IMR-90 (cell line): ENCODE results near the gene MYO1A. TPM values are rescaled to one million over a fixed set of nuclear protein-coding genes. Genes with fewer than 3 reads are reported as not detected.

Source experiments
- ATAC-seq: fragments of 200-7000 bp; cut with Tn5 transposase; 2 replicates; pipeline ENCODE4 v1.9.1; 2020; ENCODE audit warnings: low read depth, mild to moderate bottlenecking, moderate library complexity
- BruUV-seq: library from RNA; stranded (reverse); fragments of 400-500 nt; replicated peaks from 2 replicates; lab custom pipeline; 2021; lab: Mats Ljungman, UMichigan
- CTCF ChIA-PET: fragments of 300-600 bp; formaldehyde crosslinking; extraction: SDS; loops from one replicate; lab custom pipeline; 2021; ENCODE audit warnings: antibody characterized with exemption; lab: Yijun Ruan, JAX
- POLR2A ChIA-PET: fragments of 300-600 bp; sonication (Branson Sonifier 250); formaldehyde crosslinking; loops from one replicate; lab custom pipeline; 2022; ENCODE audit warnings: antibody characterized with exemption; ENCODE audit not compliant: unreplicated experiment; lab: Charles Lee
- DNase-seq: peaks from one replicate; pipeline ENCODE4 v3.0.0; 2013
- H2AFZ ChIP-seq: replicated peaks from 2 replicates; pipeline ENCODE3; 2013; ENCODE audit warnings: low read length, mild to moderate bottlenecking; ENCODE audit not compliant: poor library complexity
- H2AK5ac ChIP-seq: 2 replicates; pipeline ENCODE4 v1.6.1; 2013; ENCODE audit warnings: low read depth, low read length, inconsistent platforms
- H2AK9ac ChIP-seq: replicated peaks from 2 replicates; pipeline ENCODE3; 2013; ENCODE audit warnings: mild to moderate bottlenecking, low read depth, low read length, moderate library complexity; ENCODE audit not compliant: poor library complexity
- H2BK120ac ChIP-seq: 2 replicates; pipeline ENCODE4 v1.6.1; 2013; ENCODE audit warnings: low read depth, low read length, inconsistent platforms
- H2BK15ac ChIP-seq: 3 replicates; pipeline ENCODE4 v1.6.1; 2013; ENCODE audit warnings: low read depth, low read length, inconsistent platforms
- H2BK20ac ChIP-seq: 2 replicates; pipeline ENCODE4 v1.6.1; 2013; ENCODE audit warnings: low read depth, mild to moderate bottlenecking, inconsistent platforms, low read length, moderate library complexity
- H2BK5ac ChIP-seq: 2 replicates; pipeline ENCODE4 v1.6.1; 2013; ENCODE audit warnings: mild to moderate bottlenecking, low read depth, low read length, inconsistent platforms; ENCODE audit not compliant: poor library complexity, severe bottlenecking
- H3K14ac ChIP-seq: replicated peaks from 2 replicates; pipeline ENCODE4 v1.6.1; 2013; ENCODE audit warnings: low read depth, low read length, inconsistent platforms
- H3K18ac ChIP-seq: 2 replicates; pipeline ENCODE4 v1.6.1; 2013; ENCODE audit warnings: low read depth, low read length, control low read depth
- H3K23ac ChIP-seq: 2 replicates; pipeline ENCODE4 v1.6.1; 2013; ENCODE audit warnings: low read depth, low read length, inconsistent platforms
- H3K27ac ChIP-seq: 2 replicates; pipeline ENCODE4 v1.5.1; 2013; ENCODE audit warnings: mild to moderate bottlenecking, control low read depth, low read length; ENCODE audit not compliant: insufficient read depth
- H3K27me3 ChIP-seq: 2 replicates; pipeline ENCODE4 v1.6.1; 2013; ENCODE audit warnings: low read length; ENCODE audit not compliant: control insufficient read depth, insufficient read depth
- H3K36me3 ChIP-seq: 2 replicates; pipeline ENCODE4 v1.6.1; 2013; ENCODE audit warnings: low read length, mixed read lengths; ENCODE audit not compliant: control insufficient read depth, insufficient read depth
- H3K4ac ChIP-seq: 2 replicates; pipeline ENCODE4 v1.6.1; 2013; ENCODE audit warnings: low read depth, low read length, inconsistent platforms
- H3K4me1 ChIP-seq: 2 replicates; pipeline ENCODE4 v1.6.1; 2013; ENCODE audit warnings: low read length, mixed read lengths; ENCODE audit not compliant: control insufficient read depth, insufficient read depth
- H3K4me2 ChIP-seq: 2 replicates; pipeline ENCODE4 v1.6.1; 2013; ENCODE audit warnings: low read depth, mild to moderate bottlenecking, control low read depth, low read length, moderate library complexity
- H3K4me3 ChIP-seq: 2 replicates; pipeline ENCODE4 v1.5.1; 2013; ENCODE audit warnings: low read depth, mild to moderate bottlenecking, control low read depth, low read length, moderate library complexity; ENCODE audit not compliant: insufficient read depth
- H3K56ac ChIP-seq: 2 replicates; pipeline ENCODE4 v1.6.1; 2013; ENCODE audit warnings: low read length, inconsistent platforms; ENCODE audit not compliant: insufficient read depth; ENCODE audit errors: extremely low read depth
- H3K79me1 ChIP-seq, 2 experiments: 2 replicates each; pipeline ENCODE4 v1.6.1; 2013; ENCODE audit warnings: low read length in 2 of 2, inconsistent platforms in 1 of 2, low read depth in 1 of 2
- H3K9ac ChIP-seq: 2 replicates; pipeline ENCODE4 v1.6.1; 2013; ENCODE audit warnings: low read depth, low read length, control low read depth
- H3K9me1 ChIP-seq: 2 replicates; pipeline ENCODE4 v1.6.1; 2013; ENCODE audit warnings: low read length, inconsistent platforms; ENCODE audit not compliant: insufficient read depth
- H3K9me3 ChIP-seq: 2 replicates; pipeline ENCODE4 v1.6.1; 2013; ENCODE audit warnings: low read length; ENCODE audit not compliant: control insufficient read depth, insufficient read depth
- H4K20me1 ChIP-seq: 2 replicates; pipeline ENCODE4 v1.6.1; 2013; ENCODE audit warnings: low read length, inconsistent platforms; ENCODE audit not compliant: insufficient read depth
- H4K5ac ChIP-seq: 2 replicates; pipeline ENCODE4 v1.6.1; 2013; ENCODE audit warnings: mild to moderate bottlenecking, low read depth, low read length, control low read depth
- H4K8ac ChIP-seq, 2 experiments: 2 replicates each; pipeline ENCODE4 v1.6.1; 2013; ENCODE audit warnings: low read depth in 2 of 2, low read length in 2 of 2, control low read depth in 1 of 2, inconsistent platforms in 1 of 2
- H4K91ac ChIP-seq: 2 replicates; pipeline ENCODE4 v1.6.1; 2013; ENCODE audit warnings: low read depth, low read length, inconsistent platforms; ENCODE audit not compliant: insufficient read depth
- BHLHE40 ChIP-seq: fragments of 150-350 bp; IDR thresholded peaks from 2 replicates; pipeline ENCODE4 v1.6.1; 2016; ENCODE audit warnings: mild to moderate bottlenecking, low read depth, low read length
- CEBPB ChIP-seq: IDR thresholded peaks from 2 replicates; pipeline ENCODE4 v1.6.1; 2012; ENCODE audit warnings: low read depth, low read length, improper control_type of control experiment
- CHD1 ChIP-seq: IDR thresholded peaks from 2 replicates; pipeline ENCODE4 v1.6.1; 2012; ENCODE audit warnings: low read depth, low read length, improper control_type of control experiment
- FOS ChIP-seq: fragments of 150-350 bp; IDR thresholded peaks from 2 replicates; pipeline ENCODE4 v1.6.1; 2016; ENCODE audit warnings: low read depth, low read length
- MAFK ChIP-seq: IDR thresholded peaks from 2 replicates; pipeline ENCODE4 v1.6.1; 2012; ENCODE audit warnings: low read depth, low read length, improper control_type of control experiment
- MAZ ChIP-seq: IDR thresholded peaks from 2 replicates; pipeline ENCODE4 v1.6.1; 2012; ENCODE audit warnings: low read depth, mild to moderate bottlenecking, low read length, improper control_type of control experiment, moderate library complexity, borderline replicate concordance
- MXI1 ChIP-seq: IDR thresholded peaks from 2 replicates; pipeline ENCODE4 v1.6.1; 2012; ENCODE audit warnings: low read depth, mild to moderate bottlenecking, low read length, moderate library complexity, borderline replicate concordance
- NFE2L2 ChIP-seq: fragments of 150-350 bp; IDR thresholded peaks from 2 replicates; pipeline ENCODE4 v1.6.1; 2016; ENCODE audit warnings: low read depth, mild to moderate bottlenecking, low read length
- POLR2A ChIP-seq: IDR thresholded peaks from 2 replicates; pipeline ENCODE4 v1.6.1; 2012; ENCODE audit warnings: mild to moderate bottlenecking, low read depth, low read length
- RAD21 ChIP-seq: IDR thresholded peaks from 2 replicates; pipeline ENCODE4 v1.6.1; 2012; ENCODE audit warnings: low read length, improper control_type of control experiment
- RCOR1 ChIP-seq: IDR thresholded peaks from 2 replicates; pipeline ENCODE4 v1.6.1; 2012; ENCODE audit warnings: mild to moderate bottlenecking, low read length, improper control_type of control experiment; ENCODE audit not compliant: insufficient replicate concordance
- RFX5 ChIP-seq: IDR thresholded peaks from 2 replicates; pipeline ENCODE4 v1.8.0; 2012; ENCODE audit warnings: low read depth, mild to moderate bottlenecking, low read length, moderate library complexity
- SMC3 ChIP-seq: fragments of 150-350 bp; IDR thresholded peaks from 2 replicates; pipeline ENCODE4 v1.6.1; 2016; ENCODE audit warnings: low read depth, mild to moderate bottlenecking, antibody characterized with exemption, low read length, moderate library complexity
- WGBS, 2 experiments: methylation state at CpG; one replicate each; pipeline versions ENCODE4 v1.1.5 to v1.1.7; 2013; ENCODE audit warnings: missing lambda C conversion rate in 2 of 2; ENCODE audit not compliant: insufficient read length in 1 of 2; ENCODE audit errors: extremely low coverage in 2 of 2; 5-methylcytosine and 5-hydroxymethylcytosine counted together
- dilution Hi-C: fragments of 300-500 bp; cut with HindIII; formaldehyde crosslinking; loops from one replicate; pipeline ENCODE4 v1.14.3; 2018; ENCODE audit warnings: low sequenced_read_pairs; ENCODE audit not compliant: unreplicated experiment
- in situ Hi-C: fragments of 300-500 bp; cut with MboI; formaldehyde crosslinking; loops from 3 replicates; pipeline ENCODE4 v1.14.3; 2019; ENCODE audit warnings: low sequenced_read_pairs, inconsistent platforms, mixed read lengths
- intact Hi-C: fragments of 100-400 bp; cut with micrococcal nuclease; formaldehyde crosslinking; loops from 2 replicates; pipeline ENCODE4 v1.10.0; 2022
- polyA plus RNA-seq, 3 experiments: library from polyadenylated mRNA; depleted of rRNA; stranded (reverse); fragments of >200 nt; gene quantifications; 2 replicates each; pipeline ENCODE4 v1.2.3, GENCODE V29; 2012; ENCODE audit warnings: low replicate concordance in 1 of 3
- total RNA-seq: library from RNA; depleted of rRNA; stranded (reverse); fragments of >200 nt; gene quantifications from 2 replicates; pipeline ENCODE4 v1.2.3, GENCODE V29; 2012
- TF ChIP-seq, protein P1 (sequence below): fragments of 150-350 bp; IDR thresholded peaks from 2 replicates; pipeline ENCODE4 v1.6.1; 2017; ENCODE audit warnings: mild to moderate bottlenecking, antibody characterized with exemption, low read length, low read depth
- TF ChIP-seq, protein P2 (sequence below): conservative IDR thresholded peaks from 2 replicates; pipeline ENCODE4 v1.5.1; 2012; ENCODE audit warnings: mild to moderate bottlenecking, low read depth, low read length, improper control_type of control experiment
- TF ChIP-seq, protein P3 (sequence below): fragments of 150-350 bp; IDR thresholded peaks from 2 replicates; pipeline ENCODE4 v1.6.1; 2016; ENCODE audit warnings: low read depth, mild to moderate bottlenecking, low read length, moderate library complexity, borderline replicate concordance

The MYO1A gene
- total and polyA plus RNA-seq, 2 of the 4 experiments (the other 2 are of a cell fraction), result under 0.01 TPM; not detected in 1

DNA sequence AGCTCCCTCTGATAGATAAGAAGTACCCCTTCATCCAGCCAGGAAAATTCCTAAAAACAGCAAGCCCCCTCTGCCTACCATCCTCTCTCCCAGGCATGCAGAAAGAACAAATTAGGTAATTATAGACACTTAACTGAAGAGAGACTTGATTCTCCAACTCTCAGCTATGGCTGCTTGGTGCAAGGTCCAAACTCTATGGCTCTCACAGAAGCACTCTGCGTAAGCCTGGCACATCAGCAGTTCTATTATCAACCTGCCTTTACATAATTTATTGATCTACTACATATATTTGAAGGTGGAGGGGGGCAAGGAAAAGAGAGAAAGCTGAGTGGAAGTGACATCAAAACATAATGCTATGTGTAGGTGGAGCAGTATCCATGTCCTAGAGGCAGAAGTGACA, 1.1 kb upstream of the MYO1A start:
- ChIA-PET POLR2A (no interaction called here), CTCF (interaction anchor here (1.2 kb wide), 1 partner anchor 18 kb away, joined by 3 read pairs; no protein-coding TSS in a partner anchor)
- Histone ChIP-seq H3K27ac (no peak overlapping the region), H2AFZ (no peak overlapping the region), H4K5ac (no peak overlapping the region), H3K4me2 (no peak overlapping the region), H2BK20ac (no peak overlapping the region), H3K9me3 (no peaks in the 10 kb centered on the region), H3K4ac (no peak overlapping the region), H4K91ac (no peak overlapping the region), H3K9me1 (no peaks in the 10 kb centered on the region; the same call in 1 of the 2 replicates), H4K20me1 (peaks cover 10% of the 10 kb centered on the region; the same call in 1 of the 2 replicates), H2AK5ac (no peak overlapping the region), H2BK15ac (no peak overlapping the region), H3K4me1 (peaks cover 3% of the 10 kb centered on the region; the same call in 1 of the 2 replicates), H3K27me3 (peaks cover 14% of the 10 kb centered on the region), H3K79me1 (no peaks in the 10 kb centered on the region), H2BK5ac (no peak overlapping the region), H3K9ac (no peak overlapping the region), H3K36me3 (no peaks in the 10 kb centered on the region), H2AK9ac (no peak overlapping the region), H3K23ac (no peak overlapping the region), H2BK120ac (no peak overlapping the region), H3K4me3 (no peak overlapping the region), H4K8ac (no peak overlapping the region), H3K18ac (no peak overlapping the region), H3K56ac (no peak overlapping the region), H3K14ac (no peak overlapping the region)
- no TSS peak for BruUV-seq
- dilution Hi-C loops, result no loop called here
- DNase-seq (no peak), ATAC-seq (no peak)
- TF ChIP-seq POLR2A (no peak), MXI1 (no peak), FOS (no peak), NFE2L2 (no peak), RFX5 (no peak), MAFK (no peak), CHD1 (no peak), RAD21 (no peak), RCOR1 (no peak), MAZ (no peak), SMC3 (no peak), CEBPB (no peak), BHLHE40 (no peak)
- TF ChIP-seq, protein P1, sequence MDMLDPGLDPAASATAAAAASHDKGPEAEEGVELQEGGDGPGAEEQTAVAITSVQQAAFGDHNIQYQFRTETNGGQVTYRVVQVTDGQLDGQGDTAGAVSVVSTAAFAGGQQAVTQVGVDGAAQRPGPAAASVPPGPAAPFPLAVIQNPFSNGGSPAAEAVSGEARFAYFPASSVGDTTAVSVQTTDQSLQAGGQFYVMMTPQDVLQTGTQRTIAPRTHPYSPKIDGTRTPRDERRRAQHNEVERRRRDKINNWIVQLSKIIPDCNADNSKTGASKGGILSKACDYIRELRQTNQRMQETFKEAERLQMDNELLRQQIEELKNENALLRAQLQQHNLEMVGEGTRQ, result no peak
- TF ChIP-seq, protein P2, sequence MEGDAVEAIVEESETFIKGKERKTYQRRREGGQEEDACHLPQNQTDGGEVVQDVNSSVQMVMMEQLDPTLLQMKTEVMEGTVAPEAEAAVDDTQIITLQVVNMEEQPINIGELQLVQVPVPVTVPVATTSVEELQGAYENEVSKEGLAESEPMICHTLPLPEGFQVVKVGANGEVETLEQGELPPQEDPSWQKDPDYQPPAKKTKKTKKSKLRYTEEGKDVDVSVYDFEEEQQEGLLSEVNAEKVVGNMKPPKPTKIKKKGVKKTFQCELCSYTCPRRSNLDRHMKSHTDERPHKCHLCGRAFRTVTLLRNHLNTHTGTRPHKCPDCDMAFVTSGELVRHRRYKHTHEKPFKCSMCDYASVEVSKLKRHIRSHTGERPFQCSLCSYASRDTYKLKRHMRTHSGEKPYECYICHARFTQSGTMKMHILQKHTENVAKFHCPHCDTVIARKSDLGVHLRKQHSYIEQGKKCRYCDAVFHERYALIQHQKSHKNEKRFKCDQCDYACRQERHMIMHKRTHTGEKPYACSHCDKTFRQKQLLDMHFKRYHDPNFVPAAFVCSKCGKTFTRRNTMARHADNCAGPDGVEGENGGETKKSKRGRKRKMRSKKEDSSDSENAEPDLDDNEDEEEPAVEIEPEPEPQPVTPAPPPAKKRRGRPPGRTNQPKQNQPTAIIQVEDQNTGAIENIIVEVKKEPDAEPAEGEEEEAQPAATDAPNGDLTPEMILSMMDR, result no peak
- TF ChIP-seq, protein P3, sequence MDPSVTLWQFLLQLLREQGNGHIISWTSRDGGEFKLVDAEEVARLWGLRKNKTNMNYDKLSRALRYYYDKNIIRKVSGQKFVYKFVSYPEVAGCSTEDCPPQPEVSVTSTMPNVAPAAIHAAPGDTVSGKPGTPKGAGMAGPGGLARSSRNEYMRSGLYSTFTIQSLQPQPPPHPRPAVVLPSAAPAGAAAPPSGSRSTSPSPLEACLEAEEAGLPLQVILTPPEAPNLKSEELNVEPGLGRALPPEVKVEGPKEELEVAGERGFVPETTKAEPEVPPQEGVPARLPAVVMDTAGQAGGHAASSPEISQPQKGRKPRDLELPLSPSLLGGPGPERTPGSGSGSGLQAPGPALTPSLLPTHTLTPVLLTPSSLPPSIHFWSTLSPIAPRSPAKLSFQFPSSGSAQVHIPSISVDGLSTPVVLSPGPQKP, result no peak
- no CpG with 5 or more reads among the region's 1 CpG for WGBS, 2 experiments
- in situ Hi-C loops, result loop anchor here (5.0 kb wide), 1 partner anchor 34 kb away; the partner anchor contains the start of gene TAC3
- intact Hi-C loops, result no loop called here
